ENCODE data around the gene ACTRT2.

ACTRT2 gene

GRCh38 chr1:3053986-3054385 is 32.7 kb downstream of the ACTRT2 start:
- TF ChIP-seq EZH2 (optimal IDR thresholded peaks at IDR 0.05; ENCODE audit: low read depth, low read length): no peak
- no peak for TF ChIP-seq EZH2phosphoT487 (IDR thresholded peaks at IDR 0.05; ENCODE audit: low read length)
- no peak for TF ChIP-seq CTCF (IDR thresholded peaks at IDR 0.05; ENCODE audit: low read length)

GRCh38 chr1:3054474-3054873 is 33.2 kb downstream of the ACTRT2 start:
- Histone ChIP-seq H3K79me2 (ENCODE audit: low read length) (no peaks in the 10 kb centered on the region), H3K27ac (ENCODE audit: low read length) (no peak overlapping the region), H3F3A (ENCODE audit: insufficient read depth, low read length) (no peaks in the 10 kb centered on the region), H3K4me1 (ENCODE audit: low read length) (no peaks in the 10 kb centered on the region), H3K36me3 (replicated peaks; ENCODE audit: insufficient read depth, low read length) (no peaks in the 10 kb centered on the region), H3K9me3 (replicated peaks; ENCODE audit: insufficient read depth, low read length) (no peaks in the 10 kb centered on the region), H3K4me3 (ENCODE audit: low read length) (no peak overlapping the region), H4K20me1 (ENCODE audit: insufficient read depth, low read length) (no peaks in the 10 kb centered on the region), H2AFZ (ENCODE audit: low read length) (no peak overlapping the region), H3K4me2 (ENCODE audit: low read depth, low read length) (no peak overlapping the region), H3K9ac (ENCODE audit: low read length) (no peak overlapping the region), H3K27me3 (replicated peaks; ENCODE audit: insufficient read depth, low read length) (peaks cover 65% of the 10 kb centered on the region), H3K9me2 (replicated peaks; ENCODE audit: insufficient read depth, low read length) (no peaks in the 10 kb centered on the region)
- no peak for DNase-seq
- TF ChIP-seq EZH2 (optimal IDR thresholded peaks at IDR 0.05; ENCODE audit: low read depth, low read length) (no peak), EZH2phosphoT487 (IDR thresholded peaks at IDR 0.05; ENCODE audit: low read length) (no peak), CTCF (IDR thresholded peaks at IDR 0.05; ENCODE audit: low read length) (no peak)

More at GRCh38 chr1:3053986-3054385, 32.7 kb downstream of the ACTRT2 start:
- H3K27me3 ChIP-seq (replicated peaks; ENCODE audit: insufficient read depth, low read length): peaks cover 65% of the 10 kb centered on the region
- no peaks in the 10 kb centered on the region for H3F3A ChIP-seq (ENCODE audit: insufficient read depth, low read length)
- DNase-seq: no peak
- no peaks in the 10 kb centered on the region for H3K79me2 ChIP-seq (ENCODE audit: low read length)
- H3K36me3 ChIP-seq (replicated peaks; ENCODE audit: insufficient read depth, low read length): no peaks in the 10 kb centered on the region
- no peak overlapping the region for H3K4me3 ChIP-seq (ENCODE audit: low read length)
- no peaks in the 10 kb centered on the region for H3K9me2 ChIP-seq (replicated peaks; ENCODE audit: insufficient read depth, low read length)
- H3K9ac ChIP-seq (ENCODE audit: low read length): no peak overlapping the region
- H3K4me2 ChIP-seq (ENCODE audit: low read depth, low read length): no peak overlapping the region
- no peak overlapping the region for H2AFZ ChIP-seq (ENCODE audit: low read length)
- no peaks in the 10 kb centered on the region for H3K4me1 ChIP-seq (ENCODE audit: low read length)
- H3K9me3 ChIP-seq (replicated peaks; ENCODE audit: insufficient read depth, low read length): no peaks in the 10 kb centered on the region
- no peak overlapping the region for H3K27ac ChIP-seq (ENCODE audit: low read length)
- H4K20me1 ChIP-seq (ENCODE audit: insufficient read depth, low read length): no peaks in the 10 kb centered on the region

- peaks cover 65% of the 10 kb centered on the region for H3K27me3 ChIP-seq (replicated peaks; ENCODE audit: insufficient read depth, low read length)
- no peak overlapping the region for H3K4me2 ChIP-seq (ENCODE audit: low read depth, low read length)
Observed at GRCh38 chr1:3055051-3055450, 33.8 kb downstream of the ACTRT2 start.

More at GRCh38 chr1:3055051-3055450, 33.8 kb downstream of the ACTRT2 start:
- Histone ChIP-seq H3K4me3 (ENCODE audit: low read length) (no peak overlapping the region), H3K36me3 (replicated peaks; ENCODE audit: insufficient read depth, low read length) (no peaks in the 10 kb centered on the region), H2AFZ (ENCODE audit: low read length) (no peak overlapping the region), H4K20me1 (ENCODE audit: insufficient read depth, low read length) (no peaks in the 10 kb centered on the region), H3K27ac (ENCODE audit: low read length) (no peak overlapping the region), H3K79me2 (ENCODE audit: low read length) (no peaks in the 10 kb centered on the region), H3F3A (ENCODE audit: insufficient read depth, low read length) (no peaks in the 10 kb centered on the region), H3K9me2 (replicated peaks; ENCODE audit: insufficient read depth, low read length) (no peaks in the 10 kb centered on the region), H3K9ac (ENCODE audit: low read length) (no peak overlapping the region), H3K9me3 (replicated peaks; ENCODE audit: insufficient read depth, low read length) (no peaks in the 10 kb centered on the region), H3K4me1 (ENCODE audit: low read length) (no peaks in the 10 kb centered on the region)
- no peak for DNase-seq
- TF ChIP-seq EZH2 (optimal IDR thresholded peaks at IDR 0.05; ENCODE audit: low read depth, low read length): no peak
- no peak for TF ChIP-seq CTCF (IDR thresholded peaks at IDR 0.05; ENCODE audit: low read length)
- TF ChIP-seq EZH2phosphoT487 (IDR thresholded peaks at IDR 0.05; ENCODE audit: low read length): no peak
